CD4-positive, alpha-beta T cell treated with Interleukin-12 subunit alpha and Interleukin-12 subunit beta, for 1 hour (primary cell): ENCODE results near the gene BRCA2.
A peak's percentile ranks its signal among the peaks of the same experiment; 100 is the strongest.

Source experiments
- DNase-seq: peaks from one replicate; pipeline ENCODE4 v3.0.0-alpha.2; 2020

BRCA2 gene

GRCh38 chr13:32390484-32390883, 75.2 kb downstream of the BRCA2 start:
- no peak for DNase-seq

GRCh38 chr13:32391101-32391619, 75.9 kb downstream of the BRCA2 start:
- no peak for DNase-seq

DNA sequence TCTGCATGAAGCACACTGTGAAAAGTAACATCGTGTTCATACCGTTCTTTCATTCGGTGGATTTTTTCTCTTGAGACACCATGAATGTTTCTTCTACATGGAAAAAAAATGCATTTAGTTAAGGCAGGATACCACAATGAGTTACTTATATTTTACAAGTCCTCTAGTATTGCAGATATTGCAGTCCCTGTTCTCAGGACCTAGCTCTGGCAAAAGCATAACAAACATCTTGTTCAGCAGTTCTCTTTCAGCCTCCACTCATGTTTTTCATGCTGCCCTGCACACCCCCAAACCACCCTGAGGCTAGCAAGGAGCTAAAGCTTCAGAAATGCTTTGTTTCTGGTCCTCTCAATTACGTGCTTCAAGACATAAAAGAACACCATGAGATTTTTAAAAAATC, 87.8 kb downstream of the BRCA2 start:
- no peak for DNase-seq

DNA sequence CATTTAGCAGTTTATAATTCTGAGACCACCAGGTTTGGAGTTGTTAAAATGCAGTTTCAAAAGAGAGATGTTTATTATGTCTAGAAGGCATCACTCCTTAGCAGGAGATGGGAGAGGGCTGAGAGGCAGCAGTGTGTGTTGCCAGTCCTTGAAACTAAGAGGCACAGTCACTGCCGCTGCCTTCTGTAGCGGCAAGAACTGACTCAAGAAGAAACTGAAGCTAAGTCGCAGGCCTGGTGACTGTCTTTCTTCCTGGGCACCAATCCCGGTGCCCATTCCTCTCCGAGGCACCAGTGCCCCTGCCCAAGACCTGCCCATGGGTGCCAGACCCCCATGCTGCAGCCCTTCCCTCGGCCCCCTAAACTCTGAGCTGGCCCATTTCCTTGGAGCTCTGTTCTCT, 92.5 kb downstream of the BRCA2 start:
- no peak for DNase-seq

DNA sequence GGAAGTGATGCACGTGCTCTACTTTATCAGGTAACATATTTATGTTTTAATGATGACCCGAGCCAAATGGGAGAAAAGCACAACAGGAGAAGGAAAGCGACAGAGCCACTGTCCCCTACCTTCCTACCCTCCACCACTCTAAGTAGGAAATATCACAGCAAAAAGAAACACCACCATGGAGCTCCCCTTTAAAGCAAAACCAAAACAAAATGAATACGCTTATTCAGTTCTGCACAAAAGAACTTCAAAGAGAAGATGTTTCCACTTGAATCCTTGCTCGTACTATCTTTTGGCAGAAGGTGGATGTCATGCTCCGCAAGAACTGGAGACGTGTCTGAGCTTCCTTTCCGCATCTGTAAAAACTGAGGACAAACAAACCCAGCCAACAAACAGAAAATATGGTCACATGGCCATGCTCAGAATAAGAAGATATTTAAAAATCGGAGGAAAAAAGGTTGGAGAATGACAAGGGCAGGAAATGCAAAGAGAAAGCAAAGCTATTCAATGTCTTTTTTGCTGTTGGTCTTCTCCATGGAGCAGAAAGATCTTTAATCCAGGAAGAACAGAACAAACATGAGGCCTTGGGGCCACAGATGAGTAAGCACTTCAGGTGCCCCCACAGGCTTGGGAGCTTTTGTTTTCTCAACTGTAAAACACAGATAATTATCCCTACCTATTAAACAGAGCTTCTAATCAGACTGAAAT, 93.1 kb downstream of the BRCA2 start:
- no peak for DNase-seq

DNA sequence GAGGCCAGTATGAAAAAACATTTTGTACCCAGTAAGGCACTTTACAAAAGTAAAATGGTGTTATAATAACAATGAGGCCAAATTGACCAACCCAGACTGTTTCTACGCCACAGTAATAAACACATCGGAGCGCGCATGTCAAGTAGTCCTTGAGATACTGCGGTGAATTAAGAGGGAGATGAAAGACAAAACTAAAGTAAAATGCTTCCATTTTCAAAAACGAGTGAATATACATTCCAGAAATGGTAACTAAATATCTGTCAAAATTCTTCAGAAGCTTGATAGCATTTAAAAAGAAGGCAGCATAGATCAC, 93.6 kb downstream of the BRCA2 start:
- DNase-seq: no peak

GRCh38 chr13:32409561-32410421, 94.5 kb downstream of the BRCA2 start:
- no peak for DNase-seq

GRCh38 chr13:32413284-32413683, 98.0 kb downstream of the BRCA2 start:
- no peak for DNase-seq

- DNase-seq: no peak
Measured at GRCh38 chr13:32414580-32414979, 99.3 kb downstream of the BRCA2 start.

DNA sequence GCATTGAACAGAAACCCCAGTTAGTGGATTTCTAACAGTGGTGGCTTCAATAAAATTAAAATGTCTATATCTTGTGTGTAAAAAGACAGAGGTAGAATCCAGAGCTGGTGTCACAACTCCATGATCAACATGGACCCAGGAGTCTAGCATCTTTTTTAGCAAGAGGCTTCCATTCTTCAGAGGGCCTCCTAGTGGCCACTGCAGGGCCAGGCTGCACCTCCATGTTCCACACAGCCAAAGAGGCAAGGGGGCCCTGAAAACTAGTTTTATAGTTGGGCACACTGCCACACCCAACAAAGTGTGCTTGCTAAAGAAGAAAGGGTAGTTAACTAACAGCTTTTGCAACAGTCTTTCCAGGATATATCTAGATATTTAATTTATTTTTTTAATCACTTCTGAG, 99.7 kb downstream of the BRCA2 start:
- peak; percentile 35 for DNase-seq

- DNase-seq: no peak
Measured at GRCh38 chr13:32417995-32418394, 102.7 kb downstream of the BRCA2 start.

DNA sequence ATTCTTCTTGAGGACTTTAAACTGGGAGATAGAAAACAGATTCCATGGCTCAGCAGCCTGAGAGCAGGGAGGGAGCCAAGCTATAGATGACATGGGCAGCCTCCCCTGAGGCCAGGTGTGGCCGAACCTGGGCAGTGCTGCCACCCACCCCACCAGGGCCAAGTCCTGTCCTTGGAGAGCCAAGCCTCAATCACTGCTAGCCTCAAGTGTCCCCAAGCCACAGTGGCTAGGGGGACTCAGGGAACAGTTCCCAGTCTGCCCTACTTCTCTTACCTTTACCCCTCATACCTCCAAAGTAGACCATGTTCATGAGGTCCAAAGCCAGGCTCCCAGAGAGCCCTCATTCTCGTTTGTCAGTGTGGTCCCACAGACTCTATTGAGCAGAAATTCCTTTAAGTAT, 104.6 kb downstream of the BRCA2 start:
- DNase-seq: no peak

DNA sequence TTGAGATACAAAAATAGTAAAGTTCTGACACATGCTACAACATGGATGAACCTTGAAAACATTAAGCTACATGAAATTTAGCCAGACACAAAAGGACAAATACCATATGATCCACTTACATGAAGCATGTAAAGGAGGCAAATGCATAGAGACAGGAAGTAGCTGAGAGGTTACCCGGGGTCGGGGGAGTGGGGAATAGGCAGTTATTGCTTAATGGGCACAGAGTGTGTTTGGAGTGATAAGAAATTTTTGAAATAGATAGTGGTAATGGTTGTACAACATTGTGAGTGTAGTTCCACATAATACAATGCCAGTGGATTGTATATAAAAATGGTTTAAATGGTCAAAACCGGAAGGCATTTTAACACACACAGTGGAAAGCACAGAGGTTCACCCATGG, 108.3 kb downstream of the BRCA2 start:
- DNase-seq: no peak

DNA sequence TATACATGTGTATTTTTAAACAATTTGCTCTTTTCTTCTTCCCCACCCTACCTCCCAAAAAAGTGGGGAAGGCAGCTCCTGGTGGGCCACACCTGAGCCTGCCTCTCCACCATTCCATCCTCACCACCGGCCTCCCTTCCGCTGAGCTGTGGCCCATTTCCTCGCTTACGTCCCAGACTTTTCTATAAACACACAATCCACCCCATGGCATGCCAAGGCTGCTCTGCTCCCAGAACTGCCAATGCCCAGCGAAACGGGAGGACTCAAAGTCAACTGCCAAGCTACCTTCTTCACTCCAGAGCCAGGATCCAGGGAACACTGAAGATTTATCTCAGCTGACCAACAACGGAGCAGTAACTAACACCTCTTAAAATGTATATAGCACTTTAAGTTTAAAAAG, 109.8 kb downstream of the BRCA2 start:
- no peak for DNase-seq

DNA sequence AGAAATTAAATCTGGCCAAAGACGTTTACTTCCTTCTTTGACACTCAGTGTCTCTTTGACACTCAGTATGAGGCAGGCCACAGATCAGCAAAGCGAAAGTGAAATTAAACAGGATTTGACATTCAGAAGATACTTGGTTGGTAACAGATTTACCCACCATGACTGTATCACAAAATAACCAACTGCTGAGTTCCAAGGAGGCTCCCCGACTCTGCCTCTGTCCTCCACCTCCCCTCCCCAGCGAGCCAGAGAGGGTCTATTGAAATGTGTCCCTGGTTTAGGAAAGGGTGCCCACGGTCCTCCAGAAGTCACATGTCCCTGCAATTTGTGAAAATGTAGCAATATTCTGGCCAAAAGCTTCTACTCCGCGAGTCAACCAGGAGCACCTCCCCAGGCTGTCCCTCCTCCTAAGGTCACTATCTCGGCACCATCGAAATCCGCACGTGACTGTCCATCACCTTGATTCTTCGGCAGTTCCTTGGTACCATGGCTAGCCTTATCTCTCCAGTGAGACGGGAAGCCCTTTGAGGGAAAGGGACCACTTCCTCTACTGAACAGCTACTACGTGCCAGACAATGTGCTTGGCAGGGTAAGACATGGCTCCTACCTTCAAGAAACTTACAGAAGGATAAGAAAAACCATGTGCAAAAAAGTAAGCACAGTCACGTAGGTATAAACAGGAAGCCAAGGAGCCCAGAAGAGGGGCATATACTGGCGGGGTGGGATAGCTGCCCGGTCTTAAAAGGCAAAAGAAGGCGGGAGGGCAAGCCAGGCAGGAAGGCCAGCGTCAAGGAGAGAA, 111.1 kb downstream of the BRCA2 start:
- peak; percentile 73 for DNase-seq

DNA sequence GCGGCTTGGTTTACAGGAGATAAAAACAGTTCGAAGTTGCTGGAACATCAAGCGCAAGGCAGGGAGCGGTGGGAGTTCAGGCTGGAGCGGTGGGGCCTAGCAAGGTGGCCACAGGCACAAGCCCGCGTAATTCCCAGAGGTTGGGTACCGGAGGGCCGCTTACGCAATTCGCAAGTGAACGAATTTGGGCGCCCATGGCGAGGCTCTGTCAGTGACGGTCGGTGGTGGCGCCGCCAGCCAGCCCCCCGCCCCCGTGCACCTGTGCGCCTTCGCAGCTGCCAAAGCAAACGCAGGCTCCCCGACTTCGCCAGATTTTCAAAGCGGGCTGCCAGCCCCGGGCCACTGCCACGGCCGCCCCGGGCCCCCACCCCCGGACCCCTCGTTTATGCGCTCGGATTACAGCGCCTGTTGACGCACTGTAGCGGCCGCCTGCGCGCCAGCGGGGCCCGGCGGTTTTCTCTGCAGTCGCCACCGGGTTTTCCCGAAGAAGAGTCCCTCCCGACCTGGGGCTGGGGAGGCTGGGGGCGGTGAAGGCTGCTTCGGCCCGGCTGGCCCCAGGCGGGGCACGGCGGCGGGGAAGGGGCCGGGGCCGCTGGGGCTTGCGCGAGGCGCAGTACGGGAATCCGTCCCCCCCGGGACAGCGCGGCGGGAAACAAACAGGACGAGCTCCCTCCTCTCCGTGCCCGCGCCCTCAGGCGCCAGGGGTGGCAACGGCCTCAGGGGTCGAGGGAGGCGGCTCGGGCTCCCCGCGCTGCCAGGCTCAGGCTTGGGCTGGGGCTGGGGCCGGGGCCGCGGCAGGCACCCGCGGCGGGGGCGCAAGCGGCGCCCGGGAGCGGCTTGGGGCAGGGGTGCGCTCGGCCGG, 111.9 kb downstream of the BRCA2 start:
- DNase-seq: peak; percentile 58

DNA sequence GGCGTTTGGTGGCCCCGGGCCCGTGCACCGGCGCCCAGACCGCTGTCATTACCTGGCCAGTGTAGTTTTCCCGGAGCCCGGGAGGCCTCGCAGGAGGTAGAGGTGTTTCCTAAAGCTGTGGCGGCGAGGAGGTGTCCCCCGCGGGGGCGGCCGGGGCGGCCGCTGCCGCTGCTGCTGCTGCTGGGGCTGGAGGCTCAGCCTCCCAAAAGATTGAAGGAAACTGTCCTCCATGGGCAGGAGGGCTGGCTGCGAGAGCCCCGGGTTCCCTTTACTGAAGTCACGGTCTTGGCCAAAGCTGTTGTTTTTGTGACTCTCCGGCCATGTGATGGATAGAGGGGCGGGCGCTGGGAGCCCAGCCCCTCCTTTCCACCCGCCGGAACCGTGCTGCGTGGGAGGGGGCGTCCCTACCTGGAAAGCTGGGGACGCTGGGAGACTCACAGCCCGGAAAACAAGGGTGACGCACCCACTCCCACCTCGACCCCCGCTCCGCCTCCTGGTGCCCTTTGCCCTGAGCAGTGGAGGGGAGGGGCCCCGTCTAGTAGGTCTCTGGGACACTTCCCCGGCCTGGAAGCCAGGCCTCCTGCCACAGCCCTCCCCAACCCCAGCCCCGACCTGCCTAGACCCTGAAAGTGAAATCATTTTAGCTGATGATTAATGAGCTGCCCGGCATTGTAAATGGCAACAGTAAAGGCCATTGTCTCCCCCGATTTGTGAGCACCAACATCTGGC, 112.7 kb downstream of the BRCA2 start, which contains the start of gene N4BP2L1:
N4BP2L1 (minus strand) TSS at position 279 of the 729 bp plus-strand sequence; CDS start at position 231, 48 bp downstream.
- peak; percentile 91 for DNase-seq

DNA sequence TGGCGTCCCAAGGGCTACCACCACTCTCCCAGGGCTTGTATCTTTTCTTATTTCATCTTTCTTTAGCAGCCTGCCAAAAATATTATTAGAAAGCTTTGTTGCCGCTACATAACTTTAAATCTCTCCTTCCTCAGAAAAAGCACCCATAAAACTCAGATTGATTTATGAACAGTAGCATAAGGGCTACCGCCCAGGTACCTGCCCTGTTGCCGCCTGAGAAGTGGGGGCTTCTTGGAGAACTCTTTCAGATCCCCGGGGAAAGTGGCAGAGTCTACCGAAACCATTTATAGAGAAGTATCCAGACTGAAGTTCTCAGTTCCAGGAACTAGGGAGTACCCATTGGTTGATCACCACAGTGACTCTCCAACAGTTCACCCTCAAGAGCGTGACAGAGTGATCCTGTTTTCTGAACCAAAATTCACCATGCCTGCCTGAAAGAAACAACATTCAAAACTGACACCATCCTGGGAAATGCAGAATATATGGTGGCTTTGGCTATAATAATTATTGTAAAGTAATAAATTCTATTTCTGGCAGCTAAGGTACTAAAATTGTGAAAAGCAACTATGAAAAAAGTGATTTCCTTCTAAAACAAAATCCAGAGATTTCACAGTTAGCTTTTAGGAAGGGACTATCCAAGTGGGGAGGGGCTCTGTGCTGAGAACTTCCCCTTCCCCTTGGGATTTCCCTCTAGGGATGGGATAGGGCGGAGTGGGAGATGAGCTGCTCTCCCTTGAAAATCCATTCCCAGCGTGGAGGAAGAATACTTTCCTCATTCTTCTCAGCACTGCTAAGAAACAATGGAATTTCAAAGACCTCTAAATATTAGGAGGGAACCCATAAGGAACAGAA, 113.5 kb downstream of the BRCA2 start:
- DNase-seq: peak; percentile 23

GRCh38 chr13:32429433-32429909, 114.2 kb downstream of the BRCA2 start:
- DNase-seq: no peak

DNA sequence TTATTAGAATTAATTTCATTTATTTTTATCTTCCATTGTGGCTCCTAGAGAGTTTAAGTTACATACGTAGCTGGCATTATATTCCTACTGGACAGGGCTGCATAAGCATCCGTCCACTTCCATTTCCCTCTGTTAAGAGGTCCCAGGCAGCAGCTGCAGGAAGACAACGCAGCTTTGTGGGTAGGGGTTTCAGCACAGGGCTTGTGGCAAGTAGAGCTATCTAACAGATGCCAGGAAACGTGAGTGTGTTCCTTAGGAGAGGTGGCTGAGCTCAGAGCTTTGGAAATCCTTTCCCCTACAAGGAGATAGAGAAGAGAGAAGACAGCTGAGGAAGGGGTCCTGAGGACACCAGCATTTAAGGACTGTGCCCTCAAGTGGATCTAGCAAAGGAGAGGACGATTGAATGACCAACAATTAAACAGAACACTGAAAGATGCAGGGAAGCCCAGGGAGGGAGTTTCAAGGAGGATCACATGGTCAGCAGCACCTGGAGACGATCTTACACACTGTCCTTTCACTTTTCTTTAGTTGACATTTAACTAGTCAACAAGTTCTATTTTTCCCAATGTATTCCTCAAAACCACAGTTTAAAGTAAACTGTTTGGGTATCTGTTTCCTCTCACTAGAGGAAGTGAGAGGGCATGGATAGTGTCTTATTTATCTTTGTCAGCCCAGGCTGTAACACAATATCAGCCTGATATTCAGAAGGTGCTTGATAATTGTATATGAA, 114.9 kb downstream of the BRCA2 start:
- no peak for DNase-seq
